Esophagus muscularis mucosa (tissue), 4 donors: ENCODE measurements around the gene BLM. TPM values are rescaled to one million over a fixed set of nuclear protein-coding genes. Genes with fewer than 3 reads are reported as not detected.

Source experiments
- DNase-seq: peaks from one replicate; pipeline ENCODE4 v3.0.0-alpha.2; 2017; ENCODE audit errors: extremely low spot score
- H3K27ac ChIP-seq, 4 donors: fragments of 200-600 bp; sonication (generic); replicated peaks in 1 of 4; 1 replicate in 3 of 4; 2 replicates in 1 of 4; pipeline ENCODE4 v1.5.1; 2016 to 2019; ENCODE audit warnings: mild to moderate bottlenecking in 1 of 4
- H3K27me3 ChIP-seq, 4 donors: fragments of 200-600 bp; sonication (generic); one replicate each; pipeline versions ENCODE4 v1.5.1 to v1.6.0; 2016 to 2019
- H3K36me3 ChIP-seq, 4 donors: fragments of 200-600 bp; sonication (generic); one replicate each; pipeline ENCODE4 v1.5.1; 2016 to 2019
- H3K4me1 ChIP-seq, 4 donors: fragments of 200-600 bp; sonication (generic); one replicate each; pipeline ENCODE4 v1.5.1; 2016 to 2019
- H3K4me3 ChIP-seq, 4 donors: fragments of 200-600 bp; sonication (generic); 1 replicate in 2 of 4; 2 replicates in 2 of 4; pipeline ENCODE4 v1.5.1; 2016 to 2019; ENCODE audit warnings: mild to moderate bottlenecking in 4 of 4, moderate library complexity in 1 of 4
- H3K9me3 ChIP-seq, 4 donors: fragments of 200-600 bp; sonication (generic); 1 replicate in 3 of 4; 2 replicates in 1 of 4; pipeline ENCODE4 v1.5.1; 2016 to 2019
- CTCF ChIP-seq, 3 experiments: fragments of 200-600 bp in 2 of 3; fragments of 450-650 bp in 1 of 3; sonication (generic) in 2 of 3; IDR thresholded peaks; one replicate each; pipeline ENCODE4 v1.5.1; 2017 to 2019; ENCODE audit warnings: antibody characterized with exemption in 3 of 3, mild to moderate bottlenecking in 2 of 3, moderate library complexity in 1 of 3
- EP300 ChIP-seq: sonication (generic); formaldehyde crosslinking; IDR thresholded peaks from one replicate; pipeline ENCODE4 v1.6.1; 2017; ENCODE audit warnings: antibody characterized with exemption
- POLR2A ChIP-seq: fragments of 450-650 bp; IDR thresholded peaks from one replicate; pipeline ENCODE4 v1.6.1; 2017; ENCODE audit warnings: antibody characterized with exemption, moderate library complexity, mild to moderate bottlenecking, low read depth
- POLR2AphosphoS5 ChIP-seq, 2 donors: sonication (generic); formaldehyde crosslinking; IDR thresholded peaks; one replicate each; pipeline ENCODE4 v1.6.1; 2017; ENCODE audit warnings: antibody characterized with exemption in 2 of 2
- WGBS: methylation state at CpG from one replicate; pipeline ENCODE4 v1.1.5; 2018; 5-methylcytosine and 5-hydroxymethylcytosine counted together
- intact Hi-C: fragments of 100-400 bp; cut with DNase I; formaldehyde crosslinking; loops from one replicate; pipeline ENCODE4 v1.15.1; 2023
- total RNA-seq, 4 donors: library from RNA; depleted of rRNA; stranded (reverse); fragments of >200 nt; gene quantifications; one replicate each; pipeline versions ENCODE4 v1.1.0 to v1.2.1, GENCODE V29; 2016

The BLM gene
- total RNA-seq, 4 donors from 2014 or later: under 0.01 to 1.5 (median 0.73) TPM

DNA sequence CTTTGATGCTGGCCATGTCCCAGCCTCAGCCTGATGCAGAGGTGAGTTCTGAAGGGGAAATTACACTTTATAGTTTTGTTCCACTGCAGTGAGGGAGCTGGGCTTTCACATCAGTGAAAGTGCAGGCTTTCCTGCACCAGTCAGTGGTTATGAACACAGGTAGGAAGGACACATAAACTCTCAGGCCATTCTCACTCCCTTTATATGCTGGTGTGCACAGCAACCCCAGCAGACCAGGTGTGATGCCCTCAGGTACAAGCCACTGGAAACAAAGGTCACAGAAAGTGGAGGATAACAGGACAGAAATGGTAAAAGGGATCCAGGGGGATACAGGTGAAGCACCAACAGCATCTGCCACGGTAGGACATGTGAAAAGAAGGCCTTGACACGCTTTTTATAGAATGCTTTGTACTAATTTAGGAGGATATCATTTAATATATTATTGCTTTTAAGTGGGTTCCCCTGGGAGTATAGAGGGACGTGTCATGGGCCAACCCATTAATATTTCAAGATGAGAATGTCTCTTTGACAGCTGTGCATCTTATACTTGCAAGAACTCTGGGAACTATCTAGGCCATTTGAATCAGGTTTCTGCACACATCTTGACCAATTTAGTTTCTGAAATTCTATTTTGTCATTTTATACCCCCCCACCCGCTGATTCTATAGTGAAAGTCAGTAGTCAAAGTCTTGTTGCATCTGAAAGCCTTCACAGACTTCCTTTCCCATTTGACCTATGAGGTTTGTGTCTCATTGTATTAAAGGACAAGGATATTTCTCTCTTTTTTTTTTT, 25.0 kb upstream of the BLM start:
- 88% methylated on average over 4 of the region's 4 CpGs for WGBS
- Histone ChIP-seq H3K4me3 (no peak overlapping the region), H3K9me3 (no peaks in the 10 kb centered on the region), H3K27ac (no peak overlapping the region), H3K27me3 (no peaks in the 10 kb centered on the region), H3K36me3 (no peaks in the 10 kb centered on the region), H3K4me1 (no peaks in the 10 kb centered on the region)
- intact Hi-C loops: loop anchor here (5.0 kb wide), 1 partner anchor 45 kb away; no protein-coding TSS in a partner anchor
- TF ChIP-seq CTCF (IDR thresholded peaks at IDR 0.05) (no peak), EP300 (no peak), POLR2AphosphoS5 (IDR thresholded peaks at IDR 0.05) (no peak), POLR2A (no peak)
- DNase-seq: no peak

DNA sequence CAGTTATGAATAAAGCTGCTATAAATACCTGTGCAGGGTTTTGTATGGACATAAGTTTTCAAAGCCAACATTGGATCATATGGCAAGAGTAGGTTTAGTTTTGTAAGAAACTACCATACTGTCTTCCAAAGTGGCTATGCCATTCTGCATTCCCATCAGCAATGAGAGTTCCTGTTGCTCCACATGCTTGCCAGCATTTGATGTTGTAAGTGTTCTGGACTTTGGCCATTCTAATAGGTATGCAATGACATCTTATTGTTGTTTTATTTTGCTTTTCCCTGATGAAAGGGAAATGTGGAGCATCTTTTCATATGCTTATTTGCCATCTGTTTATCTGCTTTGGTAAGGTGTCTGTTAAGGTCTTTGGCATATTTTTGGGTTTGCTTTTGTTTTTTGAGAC, 22.2 kb upstream of the BLM start:
- intact Hi-C loops: loop anchor here (5.0 kb wide), 1 partner anchor 48 kb away; no protein-coding TSS in a partner anchor
- Histone ChIP-seq H3K9me3 (no peaks in the 10 kb centered on the region), H3K4me3 (no peak overlapping the region), H3K4me1 (no peaks in the 10 kb centered on the region), H3K36me3 (no peaks in the 10 kb centered on the region), H3K27ac (no peak overlapping the region), H3K27me3 (no peaks in the 10 kb centered on the region)
- TF ChIP-seq EP300 (no peak), CTCF (IDR thresholded peaks at IDR 0.05) (no peak), POLR2A (no peak), POLR2AphosphoS5 (IDR thresholded peaks at IDR 0.05) (no peak)
- no peak for DNase-seq

DNA sequence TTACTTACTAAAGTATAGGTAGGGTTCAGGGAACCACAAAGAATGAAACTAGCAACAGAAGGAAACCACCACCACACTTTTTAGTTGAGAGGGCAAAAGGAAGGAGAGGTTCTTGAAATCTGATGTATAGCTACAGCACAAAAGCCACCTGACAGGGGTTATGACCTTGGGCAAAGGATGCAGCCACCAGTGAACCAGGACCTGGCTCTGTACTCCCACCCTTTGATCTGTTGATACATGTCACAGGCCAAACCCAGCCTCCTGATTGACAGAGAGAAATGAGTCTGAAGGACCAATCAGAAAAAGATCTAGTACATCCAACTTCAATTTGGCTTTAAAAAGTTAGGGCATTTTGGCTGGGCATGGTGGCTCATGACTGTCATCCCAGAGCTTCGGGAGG, 20.0 kb upstream of the BLM start:
- Histone ChIP-seq H3K27ac (no peak overlapping the region), H3K9me3 (no peaks in the 10 kb centered on the region)
- intact Hi-C loops: no loop called here

GRCh38 chr15:90698629-90699028, 18.5 kb upstream of the BLM start:
- Histone ChIP-seq H3K27me3 (no peaks in the 10 kb centered on the region), H3K27ac (no peak overlapping the region), H3K4me3 (no peak overlapping the region), H3K36me3 (no peaks in the 10 kb centered on the region), H3K9me3 (no peaks in the 10 kb centered on the region), H3K4me1 (no peaks in the 10 kb centered on the region)
- intact Hi-C loops: no loop called here
- WGBS: 94% methylated on average over 3 of the region's 3 CpGs
- no peak for TF ChIP-seq CTCF (IDR thresholded peaks at IDR 0.05)
- TF ChIP-seq EP300: no peak
- TF ChIP-seq POLR2A: no peak
- TF ChIP-seq POLR2AphosphoS5 (IDR thresholded peaks at IDR 0.05): no peak
- DNase-seq: no peak

More for the DNA sequence above, 20.0 kb upstream of the BLM start:
- H3K4me3 ChIP-seq: no peak overlapping the region
- H3K36me3 ChIP-seq: no peaks in the 10 kb centered on the region
- TF ChIP-seq POLR2A (no peak), EP300 (no peak), POLR2AphosphoS5 (IDR thresholded peaks at IDR 0.05) (no peak), CTCF (IDR thresholded peaks at IDR 0.05) (no peak)
- no peaks in the 10 kb centered on the region for H3K4me1 ChIP-seq
- WGBS: 93% methylated on average over 1 of the region's 1 CpG
- no peaks in the 10 kb centered on the region for H3K27me3 ChIP-seq
- no peak for DNase-seq

GRCh38 chr15:90701048-90701447, 16.1 kb upstream of the BLM start:
- no peaks in the 10 kb centered on the region for H3K36me3 ChIP-seq
- intact Hi-C loops: no loop called here
- H3K9me3 ChIP-seq: no peaks in the 10 kb centered on the region
- H3K27me3 ChIP-seq: no peaks in the 10 kb centered on the region
- no peak overlapping the region for H3K4me3 ChIP-seq
- TF ChIP-seq POLR2AphosphoS5 (IDR thresholded peaks at IDR 0.05): no peak
- TF ChIP-seq CTCF (IDR thresholded peaks at IDR 0.05): no peak
- no peak for DNase-seq
- H3K4me1 ChIP-seq: no peaks in the 10 kb centered on the region
- WGBS: 72% methylated on average over 2 of the region's 2 CpGs
- no peak overlapping the region for H3K27ac ChIP-seq
